HepG2 (cell line): ENCODE measurements around the gene CEACAM4. TPM values are rescaled to one million over a fixed set of nuclear protein-coding genes. Genes with fewer than 3 reads are reported as not detected.

Experiments
- ATAC-seq: fragments of 200-7000 bp; cut with Tn5 transposase; 3 replicates; pipeline ENCODE4 v1.9.1; 2020; ENCODE audit warnings: mild to moderate bottlenecking, moderate library complexity
- BruUV-seq: library from RNA; stranded (reverse); fragments of 400-500 nt; replicated peaks from 2 replicates; lab custom pipeline; 2021; lab: Mats Ljungman, UMichigan
- CTCF ChIA-PET: fragments of 300-600 bp; formaldehyde crosslinking; extraction: SDS; loops from one replicate; lab custom pipeline; 2021; ENCODE audit warnings: low total read pairs, inconsistent platforms, low intra/inter-chr PET ratio; lab: Yijun Ruan, JAX
- POLR2A ChIA-PET: fragments of 350-600 bp; sonication (Branson Sonifier 250); formaldehyde crosslinking; loops from one replicate; lab custom pipeline; 2020; ENCODE audit warnings: antibody characterized with exemption, inconsistent platforms; lab: Yijun Ruan, JAX
- DNase-seq: peaks from one replicate; pipeline ENCODE4 v3.0.0-alpha.2; 2015; ENCODE audit warnings: low spot score
- FAIRE-seq: peaks from 3 replicates; lab custom pipeline; 2011; peaks lifted over from hg19 to GRCh38; lab: Jason Lieb, UNC
- H2AFZ ChIP-seq: one replicate; pipeline ENCODE4 v1.6.1; 2011; ENCODE audit warnings: low read length, inconsistent platforms
- H3K27ac ChIP-seq: fragments of 300-600 bp; 3 replicates; pipeline ENCODE4 v1.8.0; 2011; ENCODE audit warnings: mixed run types, mild to moderate bottlenecking, mixed read lengths, low read length, inconsistent platforms; ENCODE audit not compliant: insufficient read depth; ENCODE audit errors: extremely low read length
- H3K27me3 ChIP-seq, 2 experiments: fragments of 200-600 bp in 1 of 2; 2 replicates in 1 of 2; 3 replicates in 1 of 2; pipeline versions ENCODE4 v1.6.0 to v1.8.0; 2011; ENCODE audit warnings: low read length in 2 of 2, mild to moderate bottlenecking in 2 of 2, moderate library complexity in 2 of 2, inconsistent platforms in 1 of 2; ENCODE audit not compliant: insufficient read depth in 2 of 2, control insufficient read depth in 1 of 2
- H3K36me3 ChIP-seq, 2 experiments: fragments of 200-600 bp in 1 of 2; replicated peaks in 1 of 2; 2 replicates in 1 of 2; 3 replicates in 1 of 2; pipeline versions ENCODE4 v1.5.1 to v1.8.0; 2011; ENCODE audit warnings: low read length in 2 of 2, inconsistent platforms in 1 of 2; ENCODE audit not compliant: insufficient read depth in 2 of 2, control insufficient read depth in 1 of 2
- H3K4me1 ChIP-seq: 2 replicates; pipeline ENCODE4 v1.5.1; 2012; ENCODE audit warnings: low read length, inconsistent platforms; ENCODE audit not compliant: insufficient read depth
- H3K4me2 ChIP-seq: 2 replicates; pipeline ENCODE4 v1.6.0; 2011; ENCODE audit warnings: low read depth, low read length, inconsistent platforms
- H3K4me3 ChIP-seq, 3 experiments: fragments of 200-600 bp in 1 of 3; sonication (generic), shearing (Covaris generic) in 1 of 3; replicated peaks in 1 of 3; 2 replicates each; pipeline ENCODE4 v1.5.1; 2011 to 2016; ENCODE audit warnings: low read length in 3 of 3, inconsistent platforms in 2 of 3, low read depth in 2 of 3, mild to moderate bottlenecking in 2 of 3, control low read depth in 1 of 3, mixed read lengths in 1 of 3; ENCODE audit not compliant: insufficient read depth in 1 of 3
- H3K79me2 ChIP-seq: one replicate; pipeline ENCODE4 v1.6.1; 2011; ENCODE audit warnings: low read length, inconsistent platforms; ENCODE audit not compliant: insufficient read depth
- H3K9ac ChIP-seq: 2 replicates; pipeline ENCODE4 v1.6.0; 2011; ENCODE audit warnings: mild to moderate bottlenecking, low read depth, low read length, inconsistent platforms; ENCODE audit not compliant: insufficient read depth
- H3K9me3 ChIP-seq: 2 replicates; pipeline ENCODE4 v1.5.1; 2012; ENCODE audit warnings: mild to moderate bottlenecking, low read length
- H4K20me1 ChIP-seq: 2 replicates; pipeline ENCODE4 v1.6.0; 2011; ENCODE audit warnings: inconsistent platforms, mild to moderate bottlenecking, low read length, moderate library complexity; ENCODE audit not compliant: insufficient read depth
- BRF2 ChIP-seq: sonication (generic); formaldehyde crosslinking; IDR thresholded peaks from 2 replicates; pipeline ENCODE4 v1.8.1; 2022; ENCODE audit warnings: mild to moderate bottlenecking, missing genetic modification reagents
- ELF1 ChIP-seq: sonication (generic); formaldehyde crosslinking; IDR thresholded peaks from 2 replicates; pipeline ENCODE4 v1.4.0; 2020; ENCODE audit warnings: missing genetic modification reagents
- FUBP1 ChIP-seq: sonication (generic); formaldehyde crosslinking; IDR thresholded peaks from 2 replicates; pipeline ENCODE4 v1.5.1; 2020; ENCODE audit warnings: missing genetic modification reagents, mild to moderate bottlenecking, borderline replicate concordance
- PATZ1 ChIP-seq: sonication (generic); formaldehyde crosslinking; IDR thresholded peaks from 2 replicates; pipeline ENCODE4 v1.4.0; 2020; ENCODE audit warnings: missing genetic modification reagents
- POLR2AphosphoS2 ChIP-seq: IDR thresholded peaks from 2 replicates; pipeline ENCODE4 v1.6.1; 2011; ENCODE audit warnings: low read depth, low read length, improper control_type of control experiment
- TBX3 ChIP-seq: fragments of 450-650 bp; IDR thresholded peaks from 2 replicates; pipeline ENCODE4 v1.6.1; 2017; ENCODE audit warnings: antibody characterized with exemption, mild to moderate bottlenecking, inconsistent platforms, borderline replicate concordance
- ZNF646 ChIP-seq: sonication (generic); formaldehyde crosslinking; IDR thresholded peaks from 2 replicates; pipeline ENCODE4 v1.9.0; 2021; ENCODE audit warnings: mild to moderate bottlenecking, missing genetic modification reagents
- WGBS: methylation state at CpG from one replicate; pipeline ENCODE4 v1.1.6; 2017; ENCODE audit warnings: low lambda C conversion rate; 5-methylcytosine and 5-hydroxymethylcytosine counted together
- in situ Hi-C: cut with HindIII; loops from 2 replicates; pipeline ENCODE4 v1.10.0; 2017; ENCODE audit warnings: low pct_unique_long_range_greater_than_20kb; ENCODE audit not compliant: extremely low pct_ligation_motif_present
- intact Hi-C: fragments of 100-400 bp; cut with micrococcal nuclease; formaldehyde crosslinking; loops from one replicate; pipeline ENCODE4 v1.10.0; 2022; ENCODE audit not compliant: unreplicated experiment
- polyA plus RNA-seq, 8 experiments: library from polyadenylated mRNA; depleted of rRNA in 3 of 8; stranded (reverse) in 7 of 8; unstranded in 1 of 8; fragments of >200 nt; fragmentation: Illumina TruSeq in 4 of 8; extraction: Trizol in 4 of 8; gene quantifications; 2 replicates each; pipeline versions ENCODE4 v1.2.1 to v1.2.3, GENCODE V29; 2011 to 2016; ENCODE audit warnings: low read depth in 4 of 8, missing spikeins in 1 of 8, mixed read lengths in 1 of 8; ENCODE audit not compliant: insufficient read depth in 1 of 8
- total RNA-seq, 5 experiments: library from RNA; depleted of rRNA; stranded (reverse); fragments of >200 nt; fragmentation: Illumina TruSeq; extraction: Trizol; gene quantifications; 2 replicates each; pipeline ENCODE4 v1.2.3, GENCODE V29; 2016; ENCODE audit warnings: low read depth in 1 of 5

The CEACAM4 gene
- total and polyA plus RNA-seq, 2 of the 13 experiments (the other 11 are each of a cell fraction or from before 2014, with no cell fraction given), result not detected

GRCh38 chr19:41589371-41589770 lies 37.5 kb downstream of the CEACAM4 start:
- in situ Hi-C loops, result no loop called here
- ChIA-PET POLR2A (no interaction called here), CTCF (no interaction called here)
- H3K36me3 ChIP-seq, result no peaks in the 10 kb centered on the region
- no peak overlapping the region for H2AFZ ChIP-seq
- FAIRE-seq, result no peak
- no peak overlapping the region for H3K4me2 ChIP-seq
- intact Hi-C loops, result no loop called here
- no peak overlapping the region for H3K9ac ChIP-seq
- H4K20me1 ChIP-seq, result no peaks in the 10 kb centered on the region; the same call in 1 of the 2 replicates
- no peak for ATAC-seq
- BruUV-seq, result no TSS peak
- H3K4me3 ChIP-seq, result no peak overlapping the region
- H3K27ac ChIP-seq, result no peak overlapping the region
- 0% methylated on average over 1 of the region's 2 CpGs for WGBS
- no peaks in the 10 kb centered on the region for H3K4me1 ChIP-seq
- TF ChIP-seq BRF2 (CRISPR knock-in tag) (no peak), TBX3 (no peak), PATZ1 (CRISPR knock-in tag) (no peak), FUBP1 (CRISPR knock-in tag) (no peak), ELF1 (CRISPR knock-in tag) (no peak), ZNF646 (CRISPR knock-in tag) (no peak), POLR2AphosphoS2 (no peak)
- DNase-seq, result no peak
- no peaks in the 10 kb centered on the region for H3K27me3 ChIP-seq
- H3K79me2 ChIP-seq, result no peaks in the 10 kb centered on the region
- H3K9me3 ChIP-seq, result no peaks in the 10 kb centered on the region
